ENCODE results near the gene IER5L. TPM values are rescaled to one million over a fixed set of nuclear protein-coding genes. Genes with fewer than 3 reads are reported as not detected.
A peak's percentile ranks its signal among the peaks of the same experiment; 100 is the strongest.
"Not testable (repeated sequence)": the region's sequence is repeated elsewhere in the genome, so short reads cannot be mapped to it uniquely, and the experiment has no call there.

IER5L gene
- total RNA-seq, 1 donor from 2014 or later = 16.7 TPM

- Histone ChIP-seq H3K4me1 (ENCODE audit: control insufficient read depth in 3 of 3, insufficient read depth in 3 of 3, low read length in 3 of 3) (peaks cover 26 to 32% (median 29%) of the 10 kb centered on the region in 3 donors), H3K9me3 (ENCODE audit: control insufficient read depth in 3 of 3, low read length in 3 of 3) (no peaks in the 10 kb centered on the region), H3K9ac (ENCODE audit: low read depth in 1 of 3, low read length in 3 of 3) (peak overlapping the region; percentile 7 to 57 (median 45)), H3K27ac (ENCODE audit: low read depth, low read length) (peak overlapping the region; percentile 52), H3K27me3 (ENCODE audit: control insufficient read depth in 3 of 3, insufficient read depth in 3 of 3, low read length in 3 of 3) (no peaks in the 10 kb centered on the region), H3K4me3 (ENCODE audit: low read length in 3 of 3) (peak overlapping the region; percentile 50 to 69 (median 60)), H3K36me3 (ENCODE audit: control insufficient read depth in 3 of 3, insufficient read depth in 3 of 3, low read length in 3 of 3) (no peaks in the 10 kb centered on the region)
Observed at GRCh38 chr9:129166623-129167557, 11.2 kb downstream of the IER5L start.

- Histone ChIP-seq H3K9ac (ENCODE audit: low read depth in 1 of 3, low read length in 3 of 3) (no peak overlapping the region), H3K4me3 (ENCODE audit: low read length in 3 of 3) (no peak overlapping the region), H3K27ac (ENCODE audit: low read depth, low read length) (peak overlapping the region; percentile 77), H3K36me3 (ENCODE audit: control insufficient read depth in 3 of 3, insufficient read depth in 3 of 3, low read length in 3 of 3) (no peaks in the 10 kb centered on the region), H3K4me1 (ENCODE audit: control insufficient read depth in 3 of 3, insufficient read depth in 3 of 3, low read length in 3 of 3) (peaks cover 26 to 30% (median 29%) of the 10 kb centered on the region in 3 donors), H3K27me3 (ENCODE audit: control insufficient read depth in 3 of 3, insufficient read depth in 3 of 3, low read length in 3 of 3) (no peaks in the 10 kb centered on the region), H3K9me3 (ENCODE audit: control insufficient read depth in 3 of 3, low read length in 3 of 3) (no peaks in the 10 kb centered on the region)
Observed at GRCh38 chr9:129165198-129165597, 12.9 kb downstream of the IER5L start.

- H3K27ac ChIP-seq (ENCODE audit: low read depth, low read length) = peak overlapping the region; percentile 77
- H3K9ac ChIP-seq (ENCODE audit: low read depth in 1 of 3, low read length in 3 of 3) = peak overlapping the region in 2 of 3 donors; percentile 25 to 54
- H3K9me3 ChIP-seq (ENCODE audit: control insufficient read depth in 3 of 3, low read length in 3 of 3) = no peaks in the 10 kb centered on the region
- no peaks in the 10 kb centered on the region for H3K36me3 ChIP-seq (ENCODE audit: control insufficient read depth in 3 of 3, insufficient read depth in 3 of 3, low read length in 3 of 3)
- H3K4me1 ChIP-seq (ENCODE audit: control insufficient read depth in 3 of 3, insufficient read depth in 3 of 3, low read length in 3 of 3) = peaks cover 26 to 29% (median 29%) of the 10 kb centered on the region in 3 donors
- no peaks in the 10 kb centered on the region for H3K27me3 ChIP-seq (ENCODE audit: control insufficient read depth in 3 of 3, insufficient read depth in 3 of 3, low read length in 3 of 3)
- no peak overlapping the region for H3K4me3 ChIP-seq (ENCODE audit: low read length in 3 of 3)
Observed at GRCh38 chr9:129164246-129164930, 13.7 kb downstream of the IER5L start.

GRCh38 chr9:129163753-129164152 is 14.3 kb downstream of the IER5L start:
- H3K36me3 ChIP-seq (ENCODE audit: control insufficient read depth in 3 of 3, insufficient read depth in 3 of 3, low read length in 3 of 3) = no peaks in the 10 kb centered on the region
- H3K27me3 ChIP-seq (ENCODE audit: control insufficient read depth in 3 of 3, insufficient read depth in 3 of 3, low read length in 3 of 3) = no peaks in the 10 kb centered on the region
- H3K4me3 ChIP-seq (ENCODE audit: low read length in 3 of 3) = no peak overlapping the region
- peaks cover 26 to 29% (median 29%) of the 10 kb centered on the region in 3 donors for H3K4me1 ChIP-seq (ENCODE audit: control insufficient read depth in 3 of 3, insufficient read depth in 3 of 3, low read length in 3 of 3)
- peak overlapping the region in 2 of 3 donors; percentile 20 to 54 for H3K9ac ChIP-seq (ENCODE audit: low read depth in 1 of 3, low read length in 3 of 3)
- peak overlapping the region; percentile 62 for H3K27ac ChIP-seq (ENCODE audit: low read depth, low read length)
- no peaks in the 10 kb centered on the region for H3K9me3 ChIP-seq (ENCODE audit: control insufficient read depth in 3 of 3, low read length in 3 of 3)

- not testable (repeated sequence) for H3K27me3 ChIP-seq (ENCODE audit: control insufficient read depth in 3 of 3, insufficient read depth in 3 of 3, low read length in 3 of 3); H3K9me3 ChIP-seq (ENCODE audit: control insufficient read depth in 3 of 3, low read length in 3 of 3); H3K36me3 ChIP-seq (ENCODE audit: control insufficient read depth in 3 of 3, insufficient read depth in 3 of 3, low read length in 3 of 3); H3K4me3 ChIP-seq (ENCODE audit: low read length in 3 of 3)
- Histone ChIP-seq H3K4me1 (ENCODE audit: control insufficient read depth in 3 of 3, insufficient read depth in 3 of 3, low read length in 3 of 3) (peaks cover 26 to 29% (median 29%) of the 10 kb centered on the region in 3 donors), H3K27ac (ENCODE audit: low read depth, low read length) (peak overlapping the region; percentile 62), H3K9ac (ENCODE audit: low read depth in 1 of 3, low read length in 3 of 3) (peak overlapping the region in 2 of 3 donors; percentile 20 to 54)
Observed at GRCh38 chr9:129163198-129163670, 14.8 kb downstream of the IER5L start.

- Histone ChIP-seq H3K4me1 (ENCODE audit: control insufficient read depth in 3 of 3, insufficient read depth in 3 of 3, low read length in 3 of 3) (peaks cover 21 to 24% (median 23%) of the 10 kb centered on the region in 3 donors), H3K4me3 (ENCODE audit: low read length in 3 of 3) (no peak overlapping the region), H3K27me3 (ENCODE audit: control insufficient read depth in 3 of 3, insufficient read depth in 3 of 3, low read length in 3 of 3) (no peaks in the 10 kb centered on the region), H3K9me3 (ENCODE audit: control insufficient read depth in 3 of 3, low read length in 3 of 3) (no peaks in the 10 kb centered on the region), H3K36me3 (ENCODE audit: control insufficient read depth in 3 of 3, insufficient read depth in 3 of 3, low read length in 3 of 3) (no peaks in the 10 kb centered on the region), H3K9ac (ENCODE audit: low read depth in 1 of 3, low read length in 3 of 3) (no peak overlapping the region), H3K27ac (ENCODE audit: low read depth, low read length) (no peak overlapping the region)
Observed at GRCh38 chr9:129162497-129163197, 15.4 kb downstream of the IER5L start.

- H3K36me3 ChIP-seq (ENCODE audit: control insufficient read depth in 3 of 3, insufficient read depth in 3 of 3, low read length in 3 of 3) = no peaks in the 10 kb centered on the region
- no peak overlapping the region for H3K9ac ChIP-seq (ENCODE audit: low read depth in 1 of 3, low read length in 3 of 3)
- peaks cover 13 to 17% (median 13%) of the 10 kb centered on the region in 3 donors for H3K4me1 ChIP-seq (ENCODE audit: control insufficient read depth in 3 of 3, insufficient read depth in 3 of 3, low read length in 3 of 3)
- no peaks in the 10 kb centered on the region for H3K27me3 ChIP-seq (ENCODE audit: control insufficient read depth in 3 of 3, insufficient read depth in 3 of 3, low read length in 3 of 3)
- H3K9me3 ChIP-seq (ENCODE audit: control insufficient read depth in 3 of 3, low read length in 3 of 3) = no peaks in the 10 kb centered on the region
- H3K4me3 ChIP-seq (ENCODE audit: low read length in 3 of 3) = no peak overlapping the region
- H3K27ac ChIP-seq (ENCODE audit: low read depth, low read length) = no peak overlapping the region
Observed at GRCh38 chr9:129161534-129161837, 16.6 kb downstream of the IER5L start.

- no peaks in the 10 kb centered on the region for H3K9me3 ChIP-seq (ENCODE audit: control insufficient read depth in 3 of 3, low read length in 3 of 3)
- H3K27me3 ChIP-seq (ENCODE audit: control insufficient read depth in 3 of 3, insufficient read depth in 3 of 3, low read length in 3 of 3) = no peaks in the 10 kb centered on the region
- H3K4me1 ChIP-seq (ENCODE audit: control insufficient read depth in 3 of 3, insufficient read depth in 3 of 3, low read length in 3 of 3) = peaks cover 13 to 17% (median 13%) of the 10 kb centered on the region in 3 donors
- H3K36me3 ChIP-seq (ENCODE audit: control insufficient read depth in 3 of 3, insufficient read depth in 3 of 3, low read length in 3 of 3) = no peaks in the 10 kb centered on the region
- no peak overlapping the region for H3K9ac ChIP-seq (ENCODE audit: low read depth in 1 of 3, low read length in 3 of 3)
- H3K27ac ChIP-seq (ENCODE audit: low read depth, low read length) = no peak overlapping the region
- no peak overlapping the region for H3K4me3 ChIP-seq (ENCODE audit: low read length in 3 of 3)
Observed at GRCh38 chr9:129160712-129161533, 17.1 kb downstream of the IER5L start.

GRCh38 chr9:129156163-129156562 is 21.9 kb downstream of the IER5L start:
- Histone ChIP-seq H3K36me3 (ENCODE audit: control insufficient read depth in 3 of 3, insufficient read depth in 3 of 3, low read length in 3 of 3) (peaks cover 0 to 21% (median 5%) of the 10 kb centered on the region in 3 donors), H3K27me3 (ENCODE audit: control insufficient read depth in 3 of 3, insufficient read depth in 3 of 3, low read length in 3 of 3) (no peaks in the 10 kb centered on the region), H3K9me3 (ENCODE audit: control insufficient read depth in 3 of 3, low read length in 3 of 3) (no peaks in the 10 kb centered on the region), H3K4me1 (ENCODE audit: control insufficient read depth in 3 of 3, insufficient read depth in 3 of 3, low read length in 3 of 3) (no peaks in the 10 kb centered on the region), H3K9ac (ENCODE audit: low read depth in 1 of 3, low read length in 3 of 3) (no peak overlapping the region), H3K27ac (ENCODE audit: low read depth, low read length) (no peak overlapping the region), H3K4me3 (ENCODE audit: low read length in 3 of 3) (no peak overlapping the region)
